Measurements from ENCODE around the gene MAP2K5.

Gene MAP2K5

GRCh38 chr15:67832897-67833709, 290.6 kb downstream of the MAP2K5 start:
- Histone ChIP-seq H3K4me2 (ENCODE audit: low read depth, low read length) (peak overlapping the region; percentile 97; the same call in 1 of the 2 replicates), H4K20me1 (ENCODE audit: insufficient read depth, low read length) (no peaks in the 10 kb centered on the region), H3K9me2 (replicated peaks; ENCODE audit: insufficient read depth, low read length) (no peaks in the 10 kb centered on the region), H3K27ac (ENCODE audit: low read length) (no peak overlapping the region), H3K9ac (ENCODE audit: low read length) (no peak overlapping the region), H3F3A (ENCODE audit: insufficient read depth, low read length) (0 out of 2 replicates have a peak, but pooled peaks cover 3% of the 10 kb centered on the region), H3K9me3 (replicated peaks; ENCODE audit: insufficient read depth, low read length) (no peaks in the 10 kb centered on the region), H3K4me1 (ENCODE audit: low read length) (no peaks in the 10 kb centered on the region), H3K79me2 (ENCODE audit: low read length) (no peaks in the 10 kb centered on the region), H3K4me3 (ENCODE audit: low read length) (peak overlapping the region; percentile 62; the same call in 1 of the 2 replicates), H2AFZ (ENCODE audit: low read length) (no peak overlapping the region), H3K36me3 (replicated peaks; ENCODE audit: insufficient read depth, low read length) (no peaks in the 10 kb centered on the region), H3K27me3 (replicated peaks; ENCODE audit: insufficient read depth, low read length) (peaks cover 16% of the 10 kb centered on the region; the same call in 1 of the 2 replicates)
- TF ChIP-seq EZH2phosphoT487 (IDR thresholded peaks at IDR 0.05; ENCODE audit: low read length) (no peak), EZH2 (optimal IDR thresholded peaks at IDR 0.05; ENCODE audit: low read depth, low read length) (no peak), CTCF (IDR thresholded peaks at IDR 0.05; ENCODE audit: low read length) (no peak)
- DNase-seq = no peak

- Histone ChIP-seq H3K9me2 (replicated peaks; ENCODE audit: insufficient read depth, low read length) (no peaks in the 10 kb centered on the region), H3K4me1 (ENCODE audit: low read length) (peaks cover 1% of the 10 kb centered on the region; the same call in 1 of the 2 replicates), H3K9me3 (replicated peaks; ENCODE audit: insufficient read depth, low read length) (no peaks in the 10 kb centered on the region), H3K36me3 (replicated peaks; ENCODE audit: insufficient read depth, low read length) (no peaks in the 10 kb centered on the region), H3K79me2 (ENCODE audit: low read length) (no peaks in the 10 kb centered on the region), H3K4me2 (ENCODE audit: low read depth, low read length) (peak overlapping the region; percentile 97), H3K9ac (ENCODE audit: low read length) (no peak overlapping the region), H3K27me3 (replicated peaks; ENCODE audit: insufficient read depth, low read length) (peaks cover 16% of the 10 kb centered on the region; the same call in 1 of the 2 replicates), H4K20me1 (ENCODE audit: insufficient read depth, low read length) (no peaks in the 10 kb centered on the region), H2AFZ (ENCODE audit: low read length) (peak overlapping the region; percentile 19), H3K4me3 (ENCODE audit: low read length) (peak overlapping the region; percentile 62), H3F3A (ENCODE audit: insufficient read depth, low read length) (0 out of 2 replicates have a peak, but pooled peaks cover 3% of the 10 kb centered on the region), H3K27ac (ENCODE audit: low read length) (no peak overlapping the region)
- DNase-seq = peak; percentile 54
- TF ChIP-seq CTCF (IDR thresholded peaks at IDR 0.05; ENCODE audit: low read length) (peak; percentile 65), EZH2phosphoT487 (IDR thresholded peaks at IDR 0.05; ENCODE audit: low read length) (no peak), EZH2 (optimal IDR thresholded peaks at IDR 0.05; ENCODE audit: low read depth, low read length) (no peak)
These were observed 291.4 kb downstream of the MAP2K5 start for GRCh38 chr15:67833710-67834511.

GRCh38 chr15:67834581-67835296, 292.2 kb downstream of the MAP2K5 start:
- H3K4me3 ChIP-seq (ENCODE audit: low read length) = peak overlapping the region; percentile 62
- no peak for DNase-seq
- no peaks in the 10 kb centered on the region for H3K36me3 ChIP-seq (replicated peaks; ENCODE audit: insufficient read depth, low read length)
- TF ChIP-seq CTCF (IDR thresholded peaks at IDR 0.05; ENCODE audit: low read length) (no peak), EZH2phosphoT487 (IDR thresholded peaks at IDR 0.05; ENCODE audit: low read length) (no peak)
- peak overlapping the region; percentile 78 for H2AFZ ChIP-seq (ENCODE audit: low read length)
- H3K9ac ChIP-seq (ENCODE audit: low read length) = no peak overlapping the region
- peaks cover 4% of the 10 kb centered on the region; the same call in 1 of the 2 replicates for H3K4me1 ChIP-seq (ENCODE audit: low read length)
- H3K27me3 ChIP-seq (replicated peaks; ENCODE audit: insufficient read depth, low read length) = peaks cover 16% of the 10 kb centered on the region; the same call in 1 of the 2 replicates
- H4K20me1 ChIP-seq (ENCODE audit: insufficient read depth, low read length) = no peaks in the 10 kb centered on the region
- no peaks in the 10 kb centered on the region for H3K79me2 ChIP-seq (ENCODE audit: low read length)
- H3K9me3 ChIP-seq (replicated peaks; ENCODE audit: insufficient read depth, low read length) = no peaks in the 10 kb centered on the region
- H3K27ac ChIP-seq (ENCODE audit: low read length) = no peak overlapping the region
- peaks cover 10% of the 10 kb centered on the region; the same call in 1 of the 2 replicates for H3F3A ChIP-seq (ENCODE audit: insufficient read depth, low read length)
- H3K9me2 ChIP-seq (replicated peaks; ENCODE audit: insufficient read depth, low read length) = no peaks in the 10 kb centered on the region
- peak overlapping the region; percentile 97 for H3K4me2 ChIP-seq (ENCODE audit: low read depth, low read length)

Measured in MM.1S (cell line).